ENCODE data around the gene XIRP2. TPM values are rescaled to one million over a fixed set of nuclear protein-coding genes. Genes with fewer than 3 reads are reported as not detected.

The XIRP2 gene
- polyA plus RNA-seq, 2 of the 4 experiments (the other 2 are of a cell fraction) = not detected

DNA sequence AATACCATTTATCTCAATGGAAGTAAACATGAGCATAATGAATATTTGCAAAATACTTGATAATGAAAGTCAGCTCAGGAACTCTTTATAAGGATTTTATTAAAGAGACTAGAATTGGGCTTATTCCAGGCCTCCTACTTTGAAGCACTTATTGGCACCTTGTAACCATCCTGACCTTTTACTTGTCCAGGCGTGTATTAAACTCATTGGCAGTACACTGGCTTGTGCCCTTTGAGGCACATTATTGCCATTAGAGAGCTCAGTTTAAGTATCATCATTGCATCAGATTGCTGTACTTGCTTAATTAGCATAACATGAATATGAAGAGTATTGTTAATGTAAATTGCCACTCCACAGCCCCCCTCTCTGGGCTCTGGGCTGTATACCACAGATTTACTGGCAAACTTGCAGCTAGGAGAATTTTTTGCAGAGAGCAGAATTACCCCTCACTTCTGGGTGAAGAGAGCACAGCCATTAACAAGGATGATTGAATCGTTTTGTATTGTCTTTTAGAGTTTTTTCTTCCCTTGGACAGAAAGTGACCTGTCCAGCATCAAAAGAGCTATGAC, 72.5 kb downstream of the XIRP2 start:
- DNase-seq (ENCODE audit: low read depth in 1 of 2, low spot score in 1 of 2) = no peak
- ChIA-PET POLR2A (no interaction called here), CTCF (no interaction called here)
- no peak overlapping the region for H3K4me3 ChIP-seq
- no peak overlapping the region for H3K27ac ChIP-seq
- 15% methylated on average over 2 of the region's 2 CpGs for WGBS (ENCODE audit: missing lambda C conversion rate)
- H3K9me3 ChIP-seq = no peaks in the 10 kb centered on the region
- TF ChIP-seq, protein P1, sequence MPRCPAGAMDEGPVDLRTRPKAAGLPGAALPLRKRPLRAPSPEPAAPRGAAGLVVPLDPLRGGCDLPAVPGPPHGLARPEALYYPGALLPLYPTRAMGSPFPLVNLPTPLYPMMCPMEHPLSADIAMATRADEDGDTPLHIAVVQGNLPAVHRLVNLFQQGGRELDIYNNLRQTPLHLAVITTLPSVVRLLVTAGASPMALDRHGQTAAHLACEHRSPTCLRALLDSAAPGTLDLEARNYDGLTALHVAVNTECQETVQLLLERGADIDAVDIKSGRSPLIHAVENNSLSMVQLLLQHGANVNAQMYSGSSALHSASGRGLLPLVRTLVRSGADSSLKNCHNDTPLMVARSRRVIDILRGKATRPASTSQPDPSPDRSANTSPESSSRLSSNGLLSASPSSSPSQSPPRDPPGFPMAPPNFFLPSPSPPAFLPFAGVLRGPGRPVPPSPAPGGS (IDR thresholded peaks at IDR 0.05) = no peak
- no peak for TF ChIP-seq JUN (IDR thresholded peaks at IDR 0.05)
- no peak for TF ChIP-seq JUNB (IDR thresholded peaks at IDR 0.05)
- TF ChIP-seq CHD2 (IDR thresholded peaks at IDR 0.05; ENCODE audit: low read length, partially characterized antibody) = no peak
- TF ChIP-seq NFE2L2 (conservative IDR thresholded peaks at IDR 0.05; ENCODE audit: low read length) = no peak
- TF ChIP-seq CBX2 (IDR thresholded peaks at IDR 0.05; ENCODE audit: borderline replicate concordance, low read depth) = no peak
- no peak for TF ChIP-seq HOXB13 (CRISPR knock-in tag; IDR thresholded peaks at IDR 0.05; ENCODE audit: low read depth)
- no peaks in the 10 kb centered on the region for H3K4me1 ChIP-seq
- no peak for FAIRE-seq
- H3K4me2 ChIP-seq = no peak overlapping the region
- no peak for ATAC-seq

DNA sequence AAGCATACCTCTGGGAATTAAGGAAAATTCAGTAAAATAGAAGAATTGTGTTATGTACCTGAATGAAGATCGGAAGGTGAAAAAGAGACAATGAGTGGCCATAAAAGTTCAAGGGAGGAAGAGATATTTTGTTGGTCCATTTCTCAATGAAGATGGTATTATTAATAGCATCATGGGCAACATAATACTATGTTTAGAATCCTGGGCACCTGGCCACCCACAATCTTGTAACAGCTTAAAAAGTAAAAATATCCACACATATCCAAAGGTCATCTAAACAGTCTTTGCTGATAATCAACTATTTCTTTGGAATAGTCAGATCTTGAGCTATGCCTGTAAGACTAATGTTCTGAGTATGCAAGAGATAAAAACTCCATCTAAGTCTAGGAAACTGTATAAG, 73.7 kb downstream of the XIRP2 start:
- Histone ChIP-seq H3K4me1 (no peaks in the 10 kb centered on the region), H3K9me3 (no peaks in the 10 kb centered on the region), H3K4me2 (no peak overlapping the region), H3K4me3 (no peak overlapping the region), H3K27ac (no peak overlapping the region)
- no peak for FAIRE-seq
- 73% methylated on average over 1 of the region's 1 CpG for WGBS (ENCODE audit: missing lambda C conversion rate)
- no peak for DNase-seq (ENCODE audit: low read depth in 1 of 2, low spot score in 1 of 2)
- no peak for ATAC-seq
- ChIA-PET POLR2A (no interaction called here), CTCF (no interaction called here)
- no peak for TF ChIP-seq NFE2L2 (conservative IDR thresholded peaks at IDR 0.05; ENCODE audit: low read length)
- TF ChIP-seq, protein P2, sequence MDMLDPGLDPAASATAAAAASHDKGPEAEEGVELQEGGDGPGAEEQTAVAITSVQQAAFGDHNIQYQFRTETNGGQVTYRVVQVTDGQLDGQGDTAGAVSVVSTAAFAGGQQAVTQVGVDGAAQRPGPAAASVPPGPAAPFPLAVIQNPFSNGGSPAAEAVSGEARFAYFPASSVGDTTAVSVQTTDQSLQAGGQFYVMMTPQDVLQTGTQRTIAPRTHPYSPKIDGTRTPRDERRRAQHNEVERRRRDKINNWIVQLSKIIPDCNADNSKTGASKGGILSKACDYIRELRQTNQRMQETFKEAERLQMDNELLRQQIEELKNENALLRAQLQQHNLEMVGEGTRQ (IDR thresholded peaks at IDR 0.05) = no peak
- no peak for TF ChIP-seq TFCP2L1 (CRISPR knock-in tag; IDR thresholded peaks at IDR 0.05)
- no peak for TF ChIP-seq JUNB (IDR thresholded peaks at IDR 0.05)
- no peak for TF ChIP-seq HOXA7 (CRISPR knock-in tag; IDR thresholded peaks at IDR 0.05)
- no peak for TF ChIP-seq ZFP36 (IDR thresholded peaks at IDR 0.05; ENCODE audit: borderline replicate concordance, partially characterized antibody)
- no peak for TF ChIP-seq EP300 (IDR thresholded peaks at IDR 0.05)
- TF ChIP-seq, protein P3, sequence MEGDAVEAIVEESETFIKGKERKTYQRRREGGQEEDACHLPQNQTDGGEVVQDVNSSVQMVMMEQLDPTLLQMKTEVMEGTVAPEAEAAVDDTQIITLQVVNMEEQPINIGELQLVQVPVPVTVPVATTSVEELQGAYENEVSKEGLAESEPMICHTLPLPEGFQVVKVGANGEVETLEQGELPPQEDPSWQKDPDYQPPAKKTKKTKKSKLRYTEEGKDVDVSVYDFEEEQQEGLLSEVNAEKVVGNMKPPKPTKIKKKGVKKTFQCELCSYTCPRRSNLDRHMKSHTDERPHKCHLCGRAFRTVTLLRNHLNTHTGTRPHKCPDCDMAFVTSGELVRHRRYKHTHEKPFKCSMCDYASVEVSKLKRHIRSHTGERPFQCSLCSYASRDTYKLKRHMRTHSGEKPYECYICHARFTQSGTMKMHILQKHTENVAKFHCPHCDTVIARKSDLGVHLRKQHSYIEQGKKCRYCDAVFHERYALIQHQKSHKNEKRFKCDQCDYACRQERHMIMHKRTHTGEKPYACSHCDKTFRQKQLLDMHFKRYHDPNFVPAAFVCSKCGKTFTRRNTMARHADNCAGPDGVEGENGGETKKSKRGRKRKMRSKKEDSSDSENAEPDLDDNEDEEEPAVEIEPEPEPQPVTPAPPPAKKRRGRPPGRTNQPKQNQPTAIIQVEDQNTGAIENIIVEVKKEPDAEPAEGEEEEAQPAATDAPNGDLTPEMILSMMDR (IDR thresholded peaks at IDR 0.05) = no peak
- no peak for TF ChIP-seq CBX8 (IDR thresholded peaks at IDR 0.05)
- TF ChIP-seq FOXS1 (CRISPR knock-in tag; IDR thresholded peaks at IDR 0.05) = no peak
- no peak for TF ChIP-seq CEBPB (IDR thresholded peaks at IDR 0.05)
- TF ChIP-seq, protein P4, sequence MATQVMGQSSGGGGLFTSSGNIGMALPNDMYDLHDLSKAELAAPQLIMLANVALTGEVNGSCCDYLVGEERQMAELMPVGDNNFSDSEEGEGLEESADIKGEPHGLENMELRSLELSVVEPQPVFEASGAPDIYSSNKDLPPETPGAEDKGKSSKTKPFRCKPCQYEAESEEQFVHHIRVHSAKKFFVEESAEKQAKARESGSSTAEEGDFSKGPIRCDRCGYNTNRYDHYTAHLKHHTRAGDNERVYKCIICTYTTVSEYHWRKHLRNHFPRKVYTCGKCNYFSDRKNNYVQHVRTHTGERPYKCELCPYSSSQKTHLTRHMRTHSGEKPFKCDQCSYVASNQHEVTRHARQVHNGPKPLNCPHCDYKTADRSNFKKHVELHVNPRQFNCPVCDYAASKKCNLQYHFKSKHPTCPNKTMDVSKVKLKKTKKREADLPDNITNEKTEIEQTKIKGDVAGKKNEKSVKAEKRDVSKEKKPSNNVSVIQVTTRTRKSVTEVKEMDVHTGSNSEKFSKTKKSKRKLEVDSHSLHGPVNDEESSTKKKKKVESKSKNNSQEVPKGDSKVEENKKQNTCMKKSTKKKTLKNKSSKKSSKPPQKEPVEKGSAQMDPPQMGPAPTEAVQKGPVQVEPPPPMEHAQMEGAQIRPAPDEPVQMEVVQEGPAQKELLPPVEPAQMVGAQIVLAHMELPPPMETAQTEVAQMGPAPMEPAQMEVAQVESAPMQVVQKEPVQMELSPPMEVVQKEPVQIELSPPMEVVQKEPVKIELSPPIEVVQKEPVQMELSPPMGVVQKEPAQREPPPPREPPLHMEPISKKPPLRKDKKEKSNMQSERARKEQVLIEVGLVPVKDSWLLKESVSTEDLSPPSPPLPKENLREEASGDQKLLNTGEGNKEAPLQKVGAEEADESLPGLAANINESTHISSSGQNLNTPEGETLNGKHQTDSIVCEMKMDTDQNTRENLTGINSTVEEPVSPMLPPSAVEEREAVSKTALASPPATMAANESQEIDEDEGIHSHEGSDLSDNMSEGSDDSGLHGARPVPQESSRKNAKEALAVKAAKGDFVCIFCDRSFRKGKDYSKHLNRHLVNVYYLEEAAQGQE (IDR thresholded peaks at IDR 0.05) = no peak
- TF ChIP-seq ZSCAN20 (CRISPR knock-in tag; IDR thresholded peaks at IDR 0.05) = no peak
- TF ChIP-seq RARB (CRISPR knock-in tag; IDR thresholded peaks at IDR 0.05) = no peak
- TF ChIP-seq PHF8 (IDR thresholded peaks at IDR 0.05; ENCODE audit: borderline replicate concordance, low read depth) = no peak
- no peak for TF ChIP-seq HDAC2 (IDR thresholded peaks at IDR 0.05)
- TF ChIP-seq ESRRA (IDR thresholded peaks at IDR 0.05; ENCODE audit: borderline replicate concordance, low read length) = no peak
